HG03378 (cell line): ENCODE data around the gene ISOC2.
A peak's percentile ranks its signal among the peaks of the same experiment; 100 is the strongest.
"Not testable (repeated sequence)": the region's sequence is repeated elsewhere in the genome, so short reads cannot be mapped to it uniquely, and the experiment has no call there.

Experiments used
- ATAC-seq: cut with Tn5 transposase; IDR thresholded peaks from one replicate; pipeline ENCODE4 v1.9.1; 2021; ENCODE audit warnings: mild to moderate bottlenecking, moderate library complexity; ENCODE audit not compliant: unreplicated experiment

Gene ISOC2

GRCh38 chr19:55461259-55461973 lies at the start of gene ISOC2:
ISOC2 (minus strand) TSS chr19:55461642; CDS start chr19:55456486, 5,156 bp downstream.
- ATAC-seq, result peak; percentile 93

- no peak for ATAC-seq
Observed at GRCh38 chr19:55508120-55508519, 46.7 kb upstream of the ISOC2 start.

GRCh38 chr19:55504981-55505380 lies 43.5 kb upstream of the ISOC2 start:
- no peak for ATAC-seq

GRCh38 chr19:55504252-55504603 lies 42.8 kb upstream of the ISOC2 start:
- no peak for ATAC-seq

- peak; percentile 84 for ATAC-seq
Observed at GRCh38 chr19:55503502-55504251, 42.2 kb upstream of the ISOC2 start.

GRCh38 chr19:55503157-55503501 lies 41.7 kb upstream of the ISOC2 start:
- ATAC-seq, result no peak

GRCh38 chr19:55502197-55502952 lies 40.9 kb upstream of the ISOC2 start:
- ATAC-seq, result no peak

GRCh38 chr19:55500368-55500952 lies 39.0 kb upstream of the ISOC2 start:
- no peak for ATAC-seq

- no peak for ATAC-seq
Observed at GRCh38 chr19:55498246-55498840, 36.9 kb upstream of the ISOC2 start.

GRCh38 chr19:55497763-55498162 lies 36.3 kb upstream of the ISOC2 start:
- no peak for ATAC-seq

GRCh38 chr19:55496820-55497219 lies 35.4 kb upstream of the ISOC2 start:
- ATAC-seq, result not testable (repeated sequence)

GRCh38 chr19:55495646-55496349 lies 34.4 kb upstream of the ISOC2 start:
- no peak for ATAC-seq

GRCh38 chr19:55494172-55494761 lies 32.8 kb upstream of the ISOC2 start:
- no peak for ATAC-seq

- no peak for ATAC-seq
Observed at GRCh38 chr19:55493645-55494171, 32.3 kb upstream of the ISOC2 start.

- ATAC-seq, result no peak
Observed at GRCh38 chr19:55493052-55493644, 31.7 kb upstream of the ISOC2 start.

- ATAC-seq, result no peak
Observed at GRCh38 chr19:55492362-55492944, 31.0 kb upstream of the ISOC2 start.

GRCh38 chr19:55491546-55492360 lies 30.3 kb upstream of the ISOC2 start:
- no peak for ATAC-seq
